ENCODE results near the gene C1orf167.

DNA sequence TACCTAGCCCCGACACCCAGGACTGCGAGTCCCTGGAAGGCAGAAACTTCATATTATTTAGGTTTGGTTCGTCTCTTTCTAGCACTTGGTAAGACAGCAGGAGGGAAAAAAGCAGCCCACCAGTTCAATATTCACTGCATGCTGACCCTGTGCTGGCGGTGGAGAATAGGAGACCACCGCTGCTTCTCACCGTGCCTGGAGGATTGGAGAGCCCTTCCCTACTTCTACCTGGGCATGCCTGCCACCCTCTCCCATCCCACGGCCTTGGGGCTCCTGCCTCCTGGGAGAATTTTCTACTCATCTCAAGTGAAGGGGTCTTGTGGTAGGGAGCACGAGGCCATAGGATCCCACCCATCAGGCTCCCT lies 38.4 kb downstream of the C1orf167 start:
- TF ChIP-seq, protein P1, sequence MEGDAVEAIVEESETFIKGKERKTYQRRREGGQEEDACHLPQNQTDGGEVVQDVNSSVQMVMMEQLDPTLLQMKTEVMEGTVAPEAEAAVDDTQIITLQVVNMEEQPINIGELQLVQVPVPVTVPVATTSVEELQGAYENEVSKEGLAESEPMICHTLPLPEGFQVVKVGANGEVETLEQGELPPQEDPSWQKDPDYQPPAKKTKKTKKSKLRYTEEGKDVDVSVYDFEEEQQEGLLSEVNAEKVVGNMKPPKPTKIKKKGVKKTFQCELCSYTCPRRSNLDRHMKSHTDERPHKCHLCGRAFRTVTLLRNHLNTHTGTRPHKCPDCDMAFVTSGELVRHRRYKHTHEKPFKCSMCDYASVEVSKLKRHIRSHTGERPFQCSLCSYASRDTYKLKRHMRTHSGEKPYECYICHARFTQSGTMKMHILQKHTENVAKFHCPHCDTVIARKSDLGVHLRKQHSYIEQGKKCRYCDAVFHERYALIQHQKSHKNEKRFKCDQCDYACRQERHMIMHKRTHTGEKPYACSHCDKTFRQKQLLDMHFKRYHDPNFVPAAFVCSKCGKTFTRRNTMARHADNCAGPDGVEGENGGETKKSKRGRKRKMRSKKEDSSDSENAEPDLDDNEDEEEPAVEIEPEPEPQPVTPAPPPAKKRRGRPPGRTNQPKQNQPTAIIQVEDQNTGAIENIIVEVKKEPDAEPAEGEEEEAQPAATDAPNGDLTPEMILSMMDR (IDR thresholded peaks at IDR 0.05; ENCODE audit: low read depth, low read length): no peak
- TF ChIP-seq EZH2phosphoT487 (IDR thresholded peaks at IDR 0.05; ENCODE audit: low read depth): no peak

Measured in OCI-LY3 (cell line).